ENCODE measurements around the gene FBXO3.
A peak's percentile ranks its signal among the peaks of the same experiment; 100 is the strongest.
"Not testable (repeated sequence)": the region's sequence is repeated elsewhere in the genome, so short reads cannot be mapped to it uniquely, and the experiment has no call there.

Gene FBXO3

DNA sequence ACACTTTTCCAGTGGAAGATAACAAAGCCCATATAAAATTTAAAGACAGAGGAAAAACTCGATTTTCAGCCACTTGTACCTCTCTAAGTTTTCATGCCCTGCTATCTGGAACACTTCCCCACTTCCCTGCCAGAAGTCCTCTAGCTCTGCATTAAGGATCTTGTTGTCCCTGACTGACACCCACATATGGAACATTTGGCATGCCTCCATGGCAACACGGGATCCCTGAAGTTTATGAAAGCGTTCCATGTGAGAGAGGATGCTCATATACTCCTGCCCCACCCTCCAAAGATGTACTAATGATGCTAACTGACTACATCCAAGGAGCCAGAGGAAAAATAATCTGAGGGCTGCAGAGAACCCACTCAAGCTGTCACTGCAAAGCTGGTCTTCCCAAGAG is 64.9 kb downstream of the FBXO3 start:
- in situ Hi-C loops (cut with MboI; ENCODE audit: low pct_unique_long_range_greater_than_20kb, low sequenced_read_pairs), result no loop called here
- DNase-seq, result no peak

GRCh38 chr11:33708985-33709384 is 65.3 kb downstream of the FBXO3 start:
- in situ Hi-C loops (cut with MboI; ENCODE audit: low pct_unique_long_range_greater_than_20kb, low sequenced_read_pairs), result no loop called here
- no peak for DNase-seq

DNA sequence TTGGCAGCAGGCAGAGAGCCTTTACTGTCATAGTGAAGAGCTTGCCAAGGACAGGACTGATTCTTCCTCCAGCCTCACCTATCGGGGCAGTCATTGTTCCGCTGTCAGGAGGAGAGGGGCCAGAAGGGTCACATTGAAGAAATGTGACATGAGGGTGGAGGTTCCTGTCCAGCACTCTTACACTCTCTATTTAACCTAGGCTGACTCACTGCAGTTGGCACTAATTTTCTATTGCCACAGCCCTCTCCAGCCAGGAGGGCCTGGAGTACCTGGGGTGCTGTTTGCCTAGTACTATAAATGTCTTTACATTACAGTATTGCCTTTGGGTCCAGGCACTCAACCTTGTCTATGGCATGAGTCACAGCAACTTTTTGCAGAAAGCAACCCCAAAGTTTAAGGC is 66.5 kb downstream of the FBXO3 start:
- in situ Hi-C loops (cut with MboI; ENCODE audit: low pct_unique_long_range_greater_than_20kb, low sequenced_read_pairs); DNase-seq: not testable (repeated sequence)

DNA sequence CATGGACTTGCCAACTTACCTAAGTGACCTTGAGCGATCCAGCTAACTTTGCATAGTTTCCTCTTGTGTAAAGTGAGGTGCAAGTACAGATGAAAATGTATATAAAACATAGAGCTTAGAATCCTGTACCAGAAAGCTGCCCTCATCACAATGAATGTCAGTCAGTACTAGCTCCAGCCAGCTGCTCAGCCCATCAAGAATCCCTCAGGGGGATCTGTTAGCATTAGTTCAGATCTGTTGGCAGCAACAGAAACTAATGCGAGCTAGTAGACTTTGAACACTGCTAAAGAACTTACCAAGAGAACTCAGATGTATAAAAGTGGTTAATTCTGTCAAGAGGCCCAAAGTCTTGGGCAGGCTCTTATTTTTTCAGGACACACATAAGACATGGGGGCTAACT is 67.4 kb downstream of the FBXO3 start:
- in situ Hi-C loops (cut with MboI; ENCODE audit: low pct_unique_long_range_greater_than_20kb, low sequenced_read_pairs), result no loop called here
- no peak for DNase-seq

DNA sequence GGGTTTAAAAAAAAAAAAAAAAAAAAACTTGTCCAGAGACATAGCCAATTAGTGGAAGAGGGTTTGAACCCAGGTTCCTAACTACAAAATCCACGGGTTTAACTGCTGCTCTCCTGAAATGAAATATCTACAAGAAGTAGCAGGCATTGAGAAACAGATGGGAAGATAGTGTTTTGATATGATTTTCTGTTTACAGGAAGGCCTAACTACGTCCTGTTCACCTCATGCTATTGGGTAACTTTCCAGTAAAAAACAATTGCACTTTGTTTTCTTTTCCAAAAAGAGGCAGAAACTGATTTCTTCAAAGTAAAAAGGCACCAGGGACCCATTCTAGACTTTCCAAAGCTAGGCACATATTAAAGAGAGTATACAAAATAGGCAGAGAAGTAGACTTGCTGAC is 67.8 kb downstream of the FBXO3 start:
- in situ Hi-C loops (cut with MboI; ENCODE audit: low pct_unique_long_range_greater_than_20kb, low sequenced_read_pairs), result no loop called here
- no peak for DNase-seq

GRCh38 chr11:33704240-33705002 is 69.9 kb downstream of the FBXO3 start:
- in situ Hi-C loops (cut with MboI; ENCODE audit: low pct_unique_long_range_greater_than_20kb, low sequenced_read_pairs), result no loop called here
- DNase-seq, result no peak

DNA sequence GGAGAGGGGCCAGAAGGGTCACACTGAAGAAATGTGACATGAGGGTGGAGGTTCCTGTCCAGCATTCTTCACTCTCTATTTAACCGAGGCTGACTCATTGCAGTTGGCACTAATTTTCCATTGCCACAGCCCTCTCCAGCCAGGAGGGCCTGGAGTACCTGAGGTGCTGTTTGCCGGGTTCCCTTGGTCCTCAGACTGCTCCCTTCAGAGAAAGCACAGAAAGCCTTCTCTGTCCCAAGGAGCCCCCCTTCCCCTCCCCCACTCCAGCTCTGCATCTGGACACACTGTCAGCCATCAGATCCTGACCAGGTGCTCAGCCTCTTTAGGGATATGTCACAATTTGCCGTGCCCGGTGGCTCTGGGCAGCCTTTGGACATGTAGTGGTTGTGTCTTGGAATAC is 70.5 kb downstream of the FBXO3 start:
- DNase-seq, result no peak
- in situ Hi-C loops (cut with MboI; ENCODE audit: low pct_unique_long_range_greater_than_20kb, low sequenced_read_pairs), result no loop called here

- DNase-seq, result no peak
- in situ Hi-C loops (cut with MboI; ENCODE audit: low pct_unique_long_range_greater_than_20kb, low sequenced_read_pairs), result no loop called here
Measured at GRCh38 chr11:33703234-33703633, 71.1 kb downstream of the FBXO3 start.

GRCh38 chr11:33701302-33702230 is 72.8 kb downstream of the FBXO3 start:
- in situ Hi-C loops (cut with MboI; ENCODE audit: low pct_unique_long_range_greater_than_20kb, low sequenced_read_pairs), result no loop called here
- DNase-seq, result no peak

DNA sequence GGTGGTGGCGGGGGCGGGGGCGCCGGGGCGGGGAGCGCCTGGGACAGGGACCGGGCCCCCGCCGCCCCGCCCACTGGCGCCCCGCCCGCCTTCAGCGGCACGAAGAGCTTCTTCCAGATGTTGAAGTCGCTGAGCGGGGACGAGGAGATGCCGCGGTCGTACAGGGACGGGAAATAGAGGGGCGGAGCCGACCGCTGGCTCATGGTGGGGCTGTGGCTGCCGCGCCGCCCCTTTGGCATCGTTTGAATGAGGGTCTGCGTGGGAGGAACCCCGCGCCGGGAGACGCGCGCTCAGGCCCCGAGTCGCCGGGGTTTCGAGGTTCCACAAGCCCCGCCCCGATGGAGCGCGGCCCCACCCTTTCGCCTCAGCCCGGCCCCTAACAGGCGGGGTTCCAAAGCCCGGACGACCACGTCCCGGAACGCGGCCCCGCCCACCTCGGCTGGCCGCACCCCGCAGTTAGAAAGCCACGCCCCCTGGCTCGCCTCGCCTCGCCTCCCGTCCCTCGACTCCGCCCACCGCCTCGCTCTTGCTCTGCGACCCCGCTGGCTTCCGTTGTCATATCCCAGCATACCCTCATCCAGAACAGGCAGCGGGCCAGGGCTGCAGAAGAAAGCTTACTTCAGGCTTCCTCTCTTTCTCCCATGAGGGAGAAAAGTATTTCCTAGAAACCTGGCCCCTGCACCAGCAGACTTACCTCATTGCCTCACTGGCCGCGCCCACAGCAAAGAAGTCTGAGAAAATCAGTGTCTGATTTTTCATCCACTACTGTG is 73.6 kb downstream of the FBXO3 start, which contains the start of gene C11orf91:
C11orf91 (minus strand) TSS at position 325 of the 770 bp plus-strand sequence; CDS start at position 239, 86 bp downstream.
- peak; percentile 96 for DNase-seq
- in situ Hi-C loops (cut with MboI; ENCODE audit: low pct_unique_long_range_greater_than_20kb, low sequenced_read_pairs), result no loop called here

DNA sequence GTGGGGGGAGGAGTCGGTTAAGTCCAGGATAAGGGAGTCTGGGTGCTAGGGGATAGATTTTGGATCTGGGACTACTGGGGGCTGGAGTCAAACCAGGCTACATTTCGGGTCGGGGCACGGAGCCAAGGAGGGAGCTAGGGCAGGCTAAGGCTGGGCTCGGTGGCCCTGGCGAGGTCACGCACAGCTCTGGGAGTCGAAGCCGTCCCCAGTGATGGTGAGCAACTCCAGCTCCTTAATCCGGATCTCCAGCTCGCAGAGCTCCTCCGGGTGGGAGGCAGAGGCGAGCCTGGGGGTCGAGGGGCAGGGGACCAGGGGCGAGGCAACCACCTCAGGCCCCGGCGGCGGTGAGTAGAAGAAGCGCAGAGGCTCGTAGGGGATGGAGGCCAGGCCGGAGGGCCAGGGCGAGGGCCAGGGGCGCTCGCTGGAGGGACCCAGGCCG is 74.2 kb downstream of the FBXO3 start:
- DNase-seq, result no peak
- in situ Hi-C loops (cut with MboI; ENCODE audit: low pct_unique_long_range_greater_than_20kb, low sequenced_read_pairs), result no loop called here

- in situ Hi-C loops (cut with MboI; ENCODE audit: low pct_unique_long_range_greater_than_20kb, low sequenced_read_pairs), result loop anchor here (25.0 kb wide), 1 partner anchor 337 kb away; no protein-coding TSS in a partner anchor
Measured at GRCh38 chr11:33699515-33700062, 74.7 kb downstream of the FBXO3 start.

DNA sequence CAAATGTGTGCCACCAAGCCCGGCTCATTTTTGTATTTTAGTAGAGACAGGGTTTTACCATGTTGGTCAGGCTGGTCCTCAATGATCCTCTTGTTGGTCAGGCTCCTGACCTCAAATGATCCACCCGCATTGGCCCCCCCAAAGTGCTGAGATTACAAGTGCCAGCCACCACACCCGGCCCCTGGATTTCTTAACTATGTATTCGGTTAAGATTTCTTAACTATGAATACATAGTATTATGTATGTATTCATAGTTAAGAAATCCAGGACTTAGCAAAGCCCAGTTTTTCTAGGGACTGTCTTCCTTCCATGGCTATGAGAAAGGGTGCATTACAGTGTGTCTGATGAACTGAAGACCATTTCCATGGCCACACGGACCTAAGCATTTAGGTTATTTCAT is 75.4 kb downstream of the FBXO3 start:
- no peak for DNase-seq
- in situ Hi-C loops (cut with MboI; ENCODE audit: low pct_unique_long_range_greater_than_20kb, low sequenced_read_pairs), result loop anchor here (25.0 kb wide), 1 partner anchor 337 kb away; no protein-coding TSS in a partner anchor

More at GRCh38 chr11:33699515-33700062, 74.7 kb downstream of the FBXO3 start:
- DNase-seq, result no peak

DNA sequence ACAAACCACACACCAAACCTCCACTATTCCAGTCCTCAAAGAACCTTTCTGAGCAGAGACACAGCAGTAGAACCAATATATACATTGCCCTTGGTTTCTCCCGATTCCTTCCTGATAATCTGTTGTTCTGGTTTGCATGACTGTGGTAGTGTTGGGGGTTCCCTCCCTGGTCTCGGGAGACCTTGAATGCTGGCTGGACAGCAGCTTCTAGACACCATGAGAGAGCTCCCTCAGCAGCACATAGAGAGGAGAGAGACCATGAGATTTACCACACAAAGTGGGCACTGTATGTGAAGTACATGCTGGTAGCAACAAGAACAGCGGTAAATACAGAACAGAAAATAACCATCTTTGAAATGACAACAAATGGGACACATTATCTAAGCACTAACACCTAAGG is 76.3 kb downstream of the FBXO3 start:
- DNase-seq, result no peak
- in situ Hi-C loops (cut with MboI; ENCODE audit: low pct_unique_long_range_greater_than_20kb, low sequenced_read_pairs), result loop anchor here (25.0 kb wide), 1 partner anchor 336 kb away; no protein-coding TSS in a partner anchor

GRCh38 chr11:33696931-33697638 is 77.2 kb downstream of the FBXO3 start:
- in situ Hi-C loops (cut with MboI; ENCODE audit: low pct_unique_long_range_greater_than_20kb, low sequenced_read_pairs), result loop anchor here (25.0 kb wide), 1 partner anchor 335 kb away; no protein-coding TSS in a partner anchor

DNA sequence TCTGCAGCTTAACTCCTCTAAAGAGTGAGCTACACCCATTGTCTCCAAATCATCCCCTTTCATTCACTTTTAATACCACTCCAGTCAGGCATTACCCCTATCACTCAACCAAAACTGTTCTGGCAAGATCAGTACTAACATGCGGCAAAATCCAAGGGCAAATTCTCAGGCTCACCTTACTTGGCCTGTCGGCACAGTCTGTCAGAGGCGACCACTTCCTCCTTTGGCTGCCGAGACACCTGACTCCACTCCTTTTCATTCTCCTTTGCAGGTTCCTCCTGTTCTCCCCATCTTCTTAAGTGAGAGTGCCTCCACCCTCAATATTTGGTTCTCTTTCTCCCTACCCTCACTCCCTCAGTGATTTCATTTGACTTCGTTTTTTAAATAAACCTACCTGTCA is 77.9 kb downstream of the FBXO3 start:
- in situ Hi-C loops (cut with MboI; ENCODE audit: low pct_unique_long_range_greater_than_20kb, low sequenced_read_pairs), result loop anchor here (25.0 kb wide), 1 partner anchor 334 kb away; no protein-coding TSS in a partner anchor
- peak; percentile 32 for DNase-seq

More at GRCh38 chr11:33696931-33697638, 77.2 kb downstream of the FBXO3 start:
- no peak for DNase-seq

DNA sequence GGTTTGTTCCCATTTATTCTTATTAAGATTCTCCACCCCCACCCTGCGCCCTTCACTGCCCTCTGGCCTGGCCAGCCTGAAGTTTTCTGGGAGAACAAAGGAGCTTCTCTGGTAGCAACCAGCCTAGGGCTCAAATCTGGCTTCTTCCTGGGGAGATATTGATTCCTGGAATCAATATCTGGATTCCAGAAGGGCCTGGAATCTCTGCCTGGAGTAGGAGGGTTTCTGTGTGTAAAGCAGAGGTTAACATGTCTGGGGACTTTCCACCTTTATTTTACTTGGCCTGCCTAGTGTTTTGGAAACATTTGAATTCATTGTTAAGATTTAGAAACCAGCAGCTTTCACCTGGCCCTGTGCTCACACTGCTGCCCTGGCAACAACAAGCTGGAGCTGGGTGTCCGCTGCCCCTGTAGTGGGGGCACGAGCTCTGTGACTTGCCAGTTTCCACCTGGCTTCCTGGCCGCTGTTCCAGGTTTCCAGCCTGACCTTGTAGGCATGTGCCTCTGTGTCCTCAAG is 79.2 kb downstream of the FBXO3 start:
- in situ Hi-C loops (cut with MboI; ENCODE audit: low pct_unique_long_range_greater_than_20kb, low sequenced_read_pairs), result loop anchor here (25.0 kb wide), 1 partner anchor 333 kb away; no protein-coding TSS in a partner anchor
- DNase-seq, result no peak

Data from KBM-7 (cell line).